K562 (cell line): ENCODE results near the gene FAM78A. TPM values are rescaled to one million over a fixed set of nuclear protein-coding genes. Genes with fewer than 3 reads are reported as not detected.

Experiments used
- ATAC-seq: fragments of 200-7000 bp; cut with Tn5 transposase; 3 replicates; pipeline ENCODE4 v1.9.1; 2020; ENCODE audit warnings: moderate library complexity
- BruUV-seq: library from RNA; stranded (reverse); fragments of 400-500 nt; replicated peaks from 2 replicates; lab custom pipeline; 2021; lab: Mats Ljungman, UMichigan
- CTCF ChIA-PET: fragments of 300-600 bp; formaldehyde crosslinking; extraction: SDS; loops from one replicate; lab custom pipeline; 2021; ENCODE audit warnings: low intra/inter-chr PET ratio; lab: Yijun Ruan, JAX
- POLR2A ChIA-PET: fragments of 300-600, 350-650 bp; sonication (Branson Sonifier 250); formaldehyde crosslinking; extraction: SDS; loops from one replicate; lab custom pipeline; 2021; ENCODE audit warnings: antibody characterized with exemption, inconsistent platforms; lab: Yijun Ruan, JAX
- DNase-seq, 4 experiments: peaks; one replicate each; pipeline versions ENCODE4 v3.0.0 to v3.0.0-alpha.2; 2011 to 2018; ENCODE audit warnings: low spot score in 3 of 4, mixed read lengths in 3 of 4; ENCODE audit errors: extremely low read depth in 1 of 4
- FAIRE-seq: peaks from 2 replicates; lab custom pipeline; 2011; peaks lifted over from hg19 to GRCh38; lab: Jason Lieb, UNC
- H2AFZ ChIP-seq: 2 replicates; pipeline ENCODE4 v1.6.0; 2011; ENCODE audit warnings: low read depth, low read length, control low read depth, inconsistent platforms
- H3K27ac ChIP-seq: fragments of 200-600 bp; 3 replicates; pipeline ENCODE4 v1.8.0; 2011; ENCODE audit warnings: low read depth, mild to moderate bottlenecking, control low read depth, inconsistent platforms, low read length, moderate library complexity, mixed read lengths; ENCODE audit errors: extremely low read depth
- H3K27me3 ChIP-seq, 2 experiments: fragments of 300-600 bp in 1 of 2; 2 replicates in 1 of 2; 3 replicates in 1 of 2; pipeline versions ENCODE4 v1.6.0 to v1.8.0; 2011; ENCODE audit warnings: inconsistent platforms in 2 of 2, low read length in 2 of 2, mild to moderate bottlenecking in 1 of 2, mixed read lengths in 1 of 2, moderate library complexity in 1 of 2; ENCODE audit not compliant: control insufficient read depth in 2 of 2, insufficient read depth in 2 of 2
- H3K36me3 ChIP-seq: fragments of 300-600 bp; 3 replicates; pipeline ENCODE4 v1.8.0; 2011; ENCODE audit warnings: mild to moderate bottlenecking, low read length, inconsistent platforms; ENCODE audit not compliant: control insufficient read depth, insufficient read depth
- H3K4me1 ChIP-seq, 2 experiments: fragments of 200-600 bp in 1 of 2; replicated peaks in 1 of 2; 2 replicates in 1 of 2; 3 replicates in 1 of 2; pipeline versions ENCODE4 v1.5.1 to v1.8.0; 2011; ENCODE audit warnings: inconsistent platforms in 2 of 2, low read length in 2 of 2, mild to moderate bottlenecking in 1 of 2, mixed read lengths in 1 of 2, moderate library complexity in 1 of 2; ENCODE audit not compliant: control insufficient read depth in 2 of 2, insufficient read depth in 2 of 2
- H3K4me2 ChIP-seq: 2 replicates; pipeline ENCODE4 v1.6.1; 2011; ENCODE audit warnings: low read length, control low read depth, inconsistent platforms, mixed read lengths; ENCODE audit not compliant: insufficient read depth
- H3K4me3 ChIP-seq: fragments of 200-600 bp; sonication (generic), shearing (Covaris generic); 2 replicates; pipeline ENCODE4 v1.5.1; 2016; ENCODE audit warnings: control low read depth, inconsistent platforms
- H3K79me2 ChIP-seq: fragments of 200-600 bp; 3 replicates; pipeline ENCODE4 v1.8.0; 2011; ENCODE audit warnings: low read length, inconsistent platforms; ENCODE audit not compliant: control insufficient read depth, insufficient read depth
- H3K9ac ChIP-seq, 2 experiments: 2 replicates each; pipeline versions ENCODE4 v1.6.0 to v1.6.1; 2011; ENCODE audit warnings: low read depth in 2 of 2, low read length in 2 of 2, control low read depth in 1 of 2, inconsistent platforms in 1 of 2, mild to moderate bottlenecking in 1 of 2, mixed read lengths in 1 of 2; ENCODE audit not compliant: insufficient read depth in 1 of 2
- H3K9me1 ChIP-seq: one replicate; pipeline ENCODE4 v1.6.0; 2011; ENCODE audit warnings: inconsistent platforms, mild to moderate bottlenecking, low read length, moderate library complexity; ENCODE audit not compliant: control insufficient read depth, insufficient read depth
- H3K9me3 ChIP-seq: replicated peaks from 2 replicates; pipeline ENCODE4 v1.5.1; 2011; ENCODE audit warnings: low read depth, low read length, inconsistent platforms; ENCODE audit not compliant: control insufficient read depth, insufficient read depth
- H4K20me1 ChIP-seq: replicated peaks from 2 replicates; pipeline ENCODE4 v1.6.1; 2011; ENCODE audit warnings: low read length, inconsistent platforms, mixed read lengths; ENCODE audit not compliant: control insufficient read depth, insufficient read depth
- ARID1B ChIP-seq: fragments of 450-650 bp; IDR thresholded peaks from 2 replicates; pipeline ENCODE4 v1.6.1; 2016; ENCODE audit warnings: antibody characterized with exemption, mild to moderate bottlenecking, inconsistent platforms
- JUN ChIP-seq, 2 experiments: sonication (generic) in 1 of 2; formaldehyde crosslinking in 1 of 2; IDR thresholded peaks; 2 replicates each; pipeline versions ENCODE4 v1.6.1 to v1.8.0; 2012 to 2022; ENCODE audit warnings: borderline replicate concordance in 2 of 2, mild to moderate bottlenecking in 2 of 2, improper control_type of control experiment in 1 of 2, low read depth in 1 of 2, low read length in 1 of 2, missing genetic modification reagents in 1 of 2
- JUNB ChIP-seq: fragments of 450-650 bp; formaldehyde crosslinking; conservative IDR thresholded peaks from 2 replicates; pipeline ENCODE4 v1.4.0; 2020; ENCODE audit warnings: mild to moderate bottlenecking
- POLR3A ChIP-seq: IDR thresholded peaks from 2 replicates; pipeline ENCODE4 v1.6.1; 2011; ENCODE audit warnings: borderline replicate concordance, mild to moderate bottlenecking, moderate library complexity; ENCODE audit not compliant: insufficient read length, insufficient read depth; ENCODE audit errors: extremely low read depth
- RUNX1 ChIP-seq: sonication (generic); IDR thresholded peaks from 2 replicates; pipeline ENCODE4 v1.6.1; 2016; ENCODE audit warnings: antibody characterized with exemption, low read depth
- TEAD2 ChIP-seq: fragments of 450-650 bp; IDR thresholded peaks from 2 replicates; pipeline ENCODE4 v1.6.1; 2016; ENCODE audit warnings: missing genetic modification characterization, control low read depth, missing compliant biosample characterization
- TGIF2 ChIP-seq: sonication (generic); formaldehyde crosslinking; IDR thresholded peaks from 2 replicates; pipeline ENCODE4 v1.8.1; 2022; ENCODE audit warnings: mild to moderate bottlenecking, missing genetic modification reagents, moderate library complexity
- ZNF384 ChIP-seq: IDR thresholded peaks from 2 replicates; pipeline ENCODE4 v1.6.1; 2012; ENCODE audit warnings: low read depth, low read length, improper control_type of control experiment
- WGBS: fragments of 100-300 bp; shearing (Covaris generic); methylation state at CpG from one replicate; pipeline ENCODE4 v1.1.6; 2016; ENCODE audit warnings: low coverage, mixed read lengths; ENCODE audit not compliant: insufficient coverage; ENCODE audit errors: missing lambda C conversion rate; 5-methylcytosine and 5-hydroxymethylcytosine counted together
- in situ Hi-C: fragments of 300-500 bp; cut with MboI; formaldehyde crosslinking; loops from 4 replicates; pipeline ENCODE4 v1.15.0; 2018; ENCODE audit warnings: inconsistent platforms, mixed read lengths
- intact Hi-C: fragments of 100-400 bp; cut with micrococcal nuclease; formaldehyde crosslinking; loops from 2 replicates; pipeline ENCODE4 v1.14.2; 2022
- polyA plus RNA-seq, 8 experiments: library from polyadenylated mRNA; depleted of rRNA in 4 of 8; stranded (reverse) in 5 of 8; unstranded in 3 of 8; fragments of >200 nt; fragmentation: Nextera tagmentation in 2 of 8; fragmentation: Illumina TruSeq in 1 of 8; extraction: Ambion mirVana in 2 of 8; extraction: Trizol in 1 of 8; gene quantifications; 2 replicates each; pipeline versions ENCODE4 v1.2.1 to v1.2.3, GENCODE V29; 2011 to 2014; ENCODE audit warnings: inconsistent platforms in 1 of 8, missing spikeins in 1 of 8
- total RNA-seq, 7 experiments: library from RNA; depleted of rRNA in 6 of 7; stranded (reverse); fragments of >200 nt in 6 of 7; fragmentation: Illumina TruSeq in 2 of 7; extraction: Trizol in 2 of 7; gene quantifications; 2 replicates each; pipeline versions ENCODE4 v1.2.1 to v1.2.3, GENCODE V29; 2011 to 2021; ENCODE audit warnings: low replicate concordance in 1 of 7

The FAM78A gene
- total and polyA plus RNA-seq, 9 of the 15 experiments (the other 6 are each of a cell fraction or from before 2014, with no cell fraction given) = 0.56 to 103 (median 55.2) TPM

DNA sequence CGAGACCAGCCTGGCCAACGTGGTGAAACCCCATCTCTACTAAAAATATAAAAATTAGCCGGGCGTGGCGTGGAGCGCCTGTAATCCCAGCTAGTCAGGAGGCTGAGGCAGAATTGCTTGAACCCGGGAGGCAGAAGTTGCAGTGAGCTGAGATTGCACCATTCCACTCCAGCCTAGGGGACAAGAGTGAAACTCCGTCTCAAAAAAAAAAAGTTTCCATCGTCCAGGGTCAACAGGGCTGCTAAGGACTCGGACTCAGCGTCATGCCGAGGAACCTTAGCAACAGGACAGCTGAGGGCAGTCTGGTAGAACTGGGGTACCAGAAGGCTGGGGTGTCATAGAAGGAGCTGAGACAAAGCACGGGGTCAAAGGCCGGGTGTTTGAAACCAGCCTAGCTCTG lies 21.7 kb downstream of the FAM78A start:
- ChIA-PET POLR2A (interaction anchor here (6.0 to 17.3 kb wide), 2 partner anchors 15 to 18 kb away, joined by 50 to 338 read pairs; partner anchors contain the start of gene FAM78A), CTCF (no interaction called here)
- intact Hi-C loops (no loop called here), in situ Hi-C loops (no loop called here)
- ATAC-seq = no peak
- peaks cover 12 to 34% of the 10 kb centered on the region in 2 experiments for H3K4me1 ChIP-seq
- H2AFZ ChIP-seq = no peak overlapping the region
- peak overlapping the region in 1 of 2 experiments; percentile 1; a peak in 1 of 4 replicates for H3K9ac ChIP-seq
- H3K9me1 ChIP-seq = peaks cover 8% of the 10 kb centered on the region
- H3K4me3 ChIP-seq = no peak overlapping the region
- peaks cover 18% of the 10 kb centered on the region; the same call in 1 of the 3 replicates for H3K36me3 ChIP-seq
- no peak for FAIRE-seq
- H3K79me2 ChIP-seq = no peaks in the 10 kb centered on the region
- WGBS = 74% methylated on average over 14 of the region's 14 CpGs
- peaks cover 0 to 4% of the 10 kb centered on the region in 2 experiments; a peak in 1 of 5 replicates for H3K27me3 ChIP-seq
- BruUV-seq = no TSS peak
- H4K20me1 ChIP-seq = 0 out of 2 replicates have a peak, but pooled peaks cover 4% of the 10 kb centered on the region
- H3K4me2 ChIP-seq = no peak overlapping the region
- no peak for DNase-seq
- H3K9me3 ChIP-seq = no peaks in the 10 kb centered on the region
- no peak for TF ChIP-seq JUNB (CRISPR knock-in tag)
- TF ChIP-seq ZNF384 = 0 out of 2 replicates have a peak, but pooled peaks have one; percentile 41
- TF ChIP-seq RUNX1 = no peak
- no peak for TF ChIP-seq TGIF2 (CRISPR knock-in tag)
- TF ChIP-seq ARID1B = no peak
- no peak for TF ChIP-seq POLR3A
- no peak for TF ChIP-seq TEAD2 (tag)
- no peak for TF ChIP-seq JUN (IDR thresholded peaks at IDR 0.05; ENCODE audit: borderline replicate concordance, low read depth, low read length)
- TF ChIP-seq JUN (CRISPR knock-in tag; IDR thresholded peaks at IDR 0.05; ENCODE audit: borderline replicate concordance) = no peak
- no peak overlapping the region for H3K27ac ChIP-seq
